ENCODE results near the gene TTBK2. TPM values are rescaled to one million over a fixed set of nuclear protein-coding genes. Genes with fewer than 3 reads are reported as not detected.
A peak's percentile ranks its signal among the peaks of the same experiment; 100 is the strongest.

TTBK2 gene
- total and polyA plus RNA-seq, 12 donors, result 3.8 to 46.6 (median 16.7) TPM

DNA sequence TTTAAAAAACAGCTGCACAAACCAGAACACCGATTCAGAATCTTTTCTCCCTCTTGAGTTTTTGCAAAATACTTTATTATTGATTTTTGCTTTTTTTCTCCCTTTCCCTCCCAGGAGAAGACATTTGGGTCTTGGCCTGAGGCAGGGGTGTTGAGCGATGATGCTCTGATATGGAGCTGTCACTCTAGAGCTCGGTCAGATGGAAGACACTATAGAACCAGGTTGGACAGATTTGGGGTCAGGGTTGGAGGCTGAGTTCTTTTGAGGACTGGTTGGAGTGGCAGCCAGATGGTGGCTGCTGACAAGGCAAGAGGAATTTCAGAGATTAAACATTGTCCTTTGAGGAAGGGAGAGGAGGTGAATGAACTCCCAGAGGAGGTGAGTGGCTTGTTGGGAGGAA, 200.5 kb downstream of the TTBK2 start:
- TF ChIP-seq POLR2A (IDR thresholded peaks at IDR 0.05) (no peak), CTCF (IDR thresholded peaks at IDR 0.05) (no peak)
- no peak for DNase-seq
- WGBS, 4 donors, result 91 to 96% (median 92%) methylated on average over 3 of the region's 3 CpGs
- no peaks in the 10 kb centered on the region for H3K4me1 ChIP-seq (replicated peaks in 1 of 2)
- H3K27ac ChIP-seq, result no peak overlapping the region
- no peak overlapping the region for H3K4me3 ChIP-seq
- intact Hi-C loops (cut with DNase I), result no loop called here
- H3K9me3 ChIP-seq (replicated peaks in 1 of 3), result no peaks in the 10 kb centered on the region
- peaks cover 0 to 38% of the 10 kb centered on the region in 2 donors for H3K36me3 ChIP-seq (replicated peaks in 1 of 2)
- H3K27me3 ChIP-seq, result no peaks in the 10 kb centered on the region

- Histone ChIP-seq H3K36me3 (replicated peaks in 1 of 2) (peaks cover 0 to 28% of the 10 kb centered on the region in 2 donors), H3K9me3 (replicated peaks in 1 of 3) (no peaks in the 10 kb centered on the region), H3K4me1 (replicated peaks in 1 of 2) (no peaks in the 10 kb centered on the region), H3K27ac (no peak overlapping the region), H3K4me3 (no peak overlapping the region), H3K27me3 (no peaks in the 10 kb centered on the region)
- intact Hi-C loops (cut with DNase I), result no loop called here
- no peak for DNase-seq
- TF ChIP-seq POLR2A (IDR thresholded peaks at IDR 0.05) (no peak), CTCF (IDR thresholded peaks at IDR 0.05) (no peak)
- WGBS, 4 donors, result 60 to 80% (median 70%) methylated on average over 5 to 6 of the region's 6 CpGs
These were observed 201.5 kb downstream of the TTBK2 start for GRCh38 chr15:42719043-42719442.

GRCh38 chr15:42716626-42717025, 204.0 kb downstream of the TTBK2 start:
- intact Hi-C loops (cut with DNase I), result no loop called here

DNA sequence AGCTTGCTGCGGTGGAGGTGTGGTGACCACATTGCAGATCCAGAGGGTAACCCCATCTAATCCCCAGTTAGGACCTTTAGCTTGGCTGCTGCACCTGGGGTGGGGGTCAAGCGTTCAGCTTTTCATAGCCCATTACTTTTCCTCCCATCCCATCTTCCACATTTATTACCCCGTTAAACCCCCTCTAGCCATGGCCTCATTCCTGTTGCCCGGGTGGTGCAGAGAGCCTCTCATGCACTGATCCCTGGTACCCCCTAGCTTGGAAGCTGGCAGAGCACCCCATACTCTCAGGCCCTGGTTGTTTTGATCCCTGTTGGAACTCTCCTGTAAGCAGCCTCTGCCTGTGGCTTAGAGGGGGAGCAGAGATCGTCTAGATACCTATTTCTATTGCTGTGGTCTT, 204.5 kb downstream of the TTBK2 start:
- TF ChIP-seq POLR2A (IDR thresholded peaks at IDR 0.05), result no peak
- TF ChIP-seq CTCF (IDR thresholded peaks at IDR 0.05), result no peak
- Histone ChIP-seq H3K27me3 (no peaks in the 10 kb centered on the region), H3K4me3 (no peak overlapping the region), H3K36me3 (replicated peaks in 1 of 2) (peaks cover 0 to 12% of the 10 kb centered on the region in 2 donors), H3K27ac (no peak overlapping the region), H3K9me3 (replicated peaks in 1 of 3) (no peaks in the 10 kb centered on the region), H3K4me1 (replicated peaks in 1 of 2) (no peaks in the 10 kb centered on the region)
- WGBS, 4 donors, result 92 to 96% (median 93%) methylated on average over 5 of the region's 5 CpGs
- intact Hi-C loops (cut with DNase I), result no loop called here
- DNase-seq, result peak in 1 of 7 donors; percentile 11

More at GRCh38 chr15:42716626-42717025, 204.0 kb downstream of the TTBK2 start:
- 97 to 100% (median 100%) methylated on average over 1 to 2 of the region's 2 CpGs; no CpG with 5 or more reads in 1 of the 4 donors for WGBS, 4 donors
- Histone ChIP-seq H3K27me3 (no peaks in the 10 kb centered on the region), H3K4me1 (replicated peaks in 1 of 2) (no peaks in the 10 kb centered on the region), H3K36me3 (replicated peaks in 1 of 2) (peaks cover 0 to 13% of the 10 kb centered on the region in 2 donors), H3K4me3 (no peak overlapping the region), H3K27ac (no peak overlapping the region), H3K9me3 (replicated peaks in 1 of 3) (no peaks in the 10 kb centered on the region)
- TF ChIP-seq POLR2A (IDR thresholded peaks at IDR 0.05) (no peak), CTCF (IDR thresholded peaks at IDR 0.05) (no peak)
- peak in 1 of 7 donors; percentile 5 for DNase-seq

All from adrenal gland (tissue), 12 donors.